Upper lobe of right lung (tissue), 1 donor: ENCODE measurements around the gene DUSP5. TPM values are rescaled to one million over a fixed set of nuclear protein-coding genes. Genes with fewer than 3 reads are reported as not detected.

ENCODE experiments used
- ATAC-seq: fragments of 200-7000 bp; cut with Tn5 transposase; one replicate; pipeline ENCODE4 v1.9.1; 2020; ENCODE audit warnings: mild to moderate bottlenecking, moderate library complexity
- DNase-seq: peaks from one replicate; pipeline ENCODE4 v3.0.0-alpha.2; 2020
- H3K27ac ChIP-seq: fragments of 200-600 bp; one replicate; pipeline ENCODE4 v1.8.0; 2022
- H3K27me3 ChIP-seq: fragments of 200-600 bp; one replicate; pipeline ENCODE4 v1.8.0; 2022; ENCODE audit warnings: mild to moderate bottlenecking
- H3K36me3 ChIP-seq: fragments of 200-600 bp; one replicate; pipeline ENCODE4 v1.8.0; 2022
- H3K4me1 ChIP-seq: fragments of 200-600 bp; one replicate; pipeline ENCODE4 v1.8.0; 2022
- H3K4me3 ChIP-seq: fragments of 200-600 bp; one replicate; pipeline ENCODE4 v1.8.0; 2022; ENCODE audit warnings: mild to moderate bottlenecking
- H3K9me3 ChIP-seq: fragments of 200-600 bp; one replicate; pipeline ENCODE4 v1.8.0; 2022
- intact Hi-C: fragments of 100-400 bp; cut with DNase I; formaldehyde crosslinking; loops from one replicate; pipeline ENCODE4 v1.11.0; 2022
- total RNA-seq: library from RNA; stranded (reverse); fragmentation: NEBNext Ultra II Directional; extraction: Animal tissue kit (Norgen Biotek cat#: 25700); gene quantifications from one replicate; pipeline ENCODE4 v1.2.1, GENCODE V29; 2021
- TF ChIP-seq, protein P1 (sequence below): fragments of 200-600 bp; IDR thresholded peaks from one replicate; pipeline ENCODE4 v1.8.0; 2022; ENCODE audit warnings: antibody characterized with exemption
- donor health status: DM: no; HTN: yes; CAD: no; lungs with severe emphysema.

The DUSP5 gene
- total RNA-seq, 1 donor from 2014 or later: 24.0 TPM

DNA sequence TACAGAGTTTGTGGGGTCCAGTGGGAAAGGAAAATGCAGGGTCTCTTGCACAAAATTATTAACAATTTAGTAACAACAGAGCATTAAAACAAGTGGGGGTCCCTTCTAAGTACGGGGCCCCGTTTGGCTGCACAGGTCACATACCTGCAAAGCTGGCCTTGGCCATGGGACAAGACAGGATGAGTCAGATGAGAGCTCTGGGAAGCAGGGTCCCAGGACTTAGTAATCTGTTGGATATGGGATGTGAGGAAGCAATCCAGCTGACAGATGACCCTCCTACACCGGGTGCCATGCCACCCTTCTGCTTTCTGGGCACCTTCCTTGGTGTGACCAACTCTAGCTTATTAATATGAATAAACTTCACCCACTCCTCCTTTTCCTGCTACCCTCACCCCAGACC, 3.2 kb upstream of the DUSP5 start:
- Histone ChIP-seq H3K36me3 (no peaks in the 10 kb centered on the region), H3K27me3 (no peaks in the 10 kb centered on the region), H3K4me1 (peaks cover 22% of the 10 kb centered on the region), H3K4me3 (no peak overlapping the region), H3K9me3 (no peaks in the 10 kb centered on the region), H3K27ac (no peak overlapping the region)
- TF ChIP-seq, protein P1, sequence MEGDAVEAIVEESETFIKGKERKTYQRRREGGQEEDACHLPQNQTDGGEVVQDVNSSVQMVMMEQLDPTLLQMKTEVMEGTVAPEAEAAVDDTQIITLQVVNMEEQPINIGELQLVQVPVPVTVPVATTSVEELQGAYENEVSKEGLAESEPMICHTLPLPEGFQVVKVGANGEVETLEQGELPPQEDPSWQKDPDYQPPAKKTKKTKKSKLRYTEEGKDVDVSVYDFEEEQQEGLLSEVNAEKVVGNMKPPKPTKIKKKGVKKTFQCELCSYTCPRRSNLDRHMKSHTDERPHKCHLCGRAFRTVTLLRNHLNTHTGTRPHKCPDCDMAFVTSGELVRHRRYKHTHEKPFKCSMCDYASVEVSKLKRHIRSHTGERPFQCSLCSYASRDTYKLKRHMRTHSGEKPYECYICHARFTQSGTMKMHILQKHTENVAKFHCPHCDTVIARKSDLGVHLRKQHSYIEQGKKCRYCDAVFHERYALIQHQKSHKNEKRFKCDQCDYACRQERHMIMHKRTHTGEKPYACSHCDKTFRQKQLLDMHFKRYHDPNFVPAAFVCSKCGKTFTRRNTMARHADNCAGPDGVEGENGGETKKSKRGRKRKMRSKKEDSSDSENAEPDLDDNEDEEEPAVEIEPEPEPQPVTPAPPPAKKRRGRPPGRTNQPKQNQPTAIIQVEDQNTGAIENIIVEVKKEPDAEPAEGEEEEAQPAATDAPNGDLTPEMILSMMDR: no peak
- intact Hi-C loops: no loop called here
- DNase-seq (no peak), ATAC-seq (no peak)

GRCh38 chr10:110495731-110496552, 1.8 kb upstream of the DUSP5 start:
- peak; percentile 19 for ATAC-seq
- TF ChIP-seq, protein P1: no peak
- Histone ChIP-seq H3K27ac (peak overlapping the region; percentile 86), H3K9me3 (no peaks in the 10 kb centered on the region), H3K4me1 (peaks cover 36% of the 10 kb centered on the region), H3K4me3 (peak overlapping the region; percentile 88), H3K27me3 (no peaks in the 10 kb centered on the region), H3K36me3 (no peaks in the 10 kb centered on the region)
- peak; percentile 76 for DNase-seq
- intact Hi-C loops: no loop called here

DNA sequence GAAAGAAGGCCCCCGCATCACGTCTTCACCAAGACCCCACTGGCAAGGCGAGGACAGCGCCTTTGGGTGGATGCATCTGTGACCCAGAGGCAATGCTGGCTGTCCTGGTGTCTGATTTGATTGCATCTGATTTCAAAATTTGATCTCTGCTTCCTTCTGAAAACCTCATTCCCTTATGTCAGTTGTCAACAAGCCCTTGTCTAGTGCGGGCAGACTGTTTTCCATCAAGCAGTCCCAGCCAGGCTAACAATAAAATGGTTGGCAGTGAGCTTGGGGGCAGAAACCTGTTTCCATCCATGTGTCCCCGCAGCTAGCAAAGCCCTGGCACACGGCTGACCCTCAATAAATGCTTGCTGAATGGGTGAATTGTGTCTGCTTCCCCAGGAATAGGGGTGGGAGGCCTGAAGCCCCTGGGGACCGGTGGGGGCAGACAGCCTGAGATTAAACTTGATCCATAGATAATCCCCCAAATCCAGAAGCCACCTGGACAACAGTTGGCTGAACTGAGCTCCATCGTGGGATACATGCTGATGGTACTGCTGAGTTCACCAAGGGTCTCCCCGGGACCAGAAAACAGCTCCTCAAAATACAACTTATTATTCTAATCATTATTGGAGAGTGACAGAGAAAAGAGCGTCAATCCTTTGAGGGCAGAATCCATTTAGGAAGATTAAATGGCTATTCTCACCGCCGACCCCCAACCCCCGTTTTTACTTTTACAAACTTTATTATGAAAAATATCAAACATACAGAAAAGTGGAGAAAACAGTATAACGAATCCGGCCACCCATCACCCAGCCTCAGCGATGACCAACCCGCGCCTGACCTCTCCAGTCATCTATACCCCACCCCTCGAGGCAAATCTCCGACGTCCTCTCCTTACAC, 912 bp upstream of the DUSP5 start:
- TF ChIP-seq, protein P1: no peak
- peaks cover 45% of the 10 kb centered on the region for H3K4me1 ChIP-seq
- intact Hi-C loops: no loop called here
- H3K27me3 ChIP-seq: no peaks in the 10 kb centered on the region
- H3K9me3 ChIP-seq: no peaks in the 10 kb centered on the region
- peak overlapping the region; percentile 88 for H3K4me3 ChIP-seq
- H3K27ac ChIP-seq: peak overlapping the region; percentile 86
- no peaks in the 10 kb centered on the region for H3K36me3 ChIP-seq
- no peak for ATAC-seq
- DNase-seq: no peak

DNA sequence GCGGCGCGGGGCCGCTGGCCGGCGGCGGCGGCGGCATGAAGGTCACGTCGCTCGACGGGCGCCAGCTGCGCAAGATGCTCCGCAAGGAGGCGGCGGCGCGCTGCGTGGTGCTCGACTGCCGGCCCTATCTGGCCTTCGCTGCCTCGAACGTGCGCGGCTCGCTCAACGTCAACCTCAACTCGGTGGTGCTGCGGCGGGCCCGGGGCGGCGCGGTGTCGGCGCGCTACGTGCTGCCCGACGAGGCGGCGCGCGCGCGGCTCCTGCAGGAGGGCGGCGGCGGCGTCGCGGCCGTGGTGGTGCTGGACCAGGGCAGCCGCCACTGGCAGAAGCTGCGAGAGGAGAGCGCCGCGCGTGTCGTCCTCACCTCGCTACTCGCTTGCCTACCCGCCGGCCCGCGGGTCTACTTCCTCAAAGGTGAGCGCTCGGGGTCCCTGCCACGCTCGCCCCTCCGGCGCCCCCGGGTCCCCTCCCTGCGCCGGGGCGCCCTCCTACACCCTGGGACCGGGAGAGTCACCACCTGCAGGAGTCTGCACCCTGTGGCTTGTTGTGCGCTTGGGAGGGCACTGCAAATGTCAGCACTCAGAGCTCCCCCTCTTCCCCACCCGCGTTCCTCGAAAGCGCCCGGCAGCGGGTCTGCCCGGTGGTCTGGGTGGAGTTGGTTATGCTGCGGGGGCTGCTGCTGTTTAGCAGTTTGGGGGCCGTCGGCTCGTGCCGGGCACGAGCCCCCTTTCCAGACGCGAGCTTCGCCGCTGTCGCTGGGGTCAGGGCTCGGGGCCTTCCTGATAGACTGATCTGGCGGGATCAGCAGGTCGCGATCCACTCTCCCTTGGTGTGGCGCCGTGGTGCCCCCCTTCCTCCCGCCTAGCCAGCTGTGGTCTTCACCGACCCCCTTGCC, 627 bp downstream of the DUSP5 start:
- Histone ChIP-seq H3K27me3 (no peaks in the 10 kb centered on the region), H3K36me3 (no peaks in the 10 kb centered on the region), H3K9me3 (no peaks in the 10 kb centered on the region), H3K4me1 (peaks cover 60% of the 10 kb centered on the region), H3K27ac (peak overlapping the region; percentile 86), H3K4me3 (peak overlapping the region; percentile 88)
- DNase-seq: peak; percentile 84
- peak; percentile 19 for ATAC-seq
- intact Hi-C loops: no loop called here
- TF ChIP-seq, protein P1: no peak
